Measurements from ENCODE around the gene CD74.

DNA sequence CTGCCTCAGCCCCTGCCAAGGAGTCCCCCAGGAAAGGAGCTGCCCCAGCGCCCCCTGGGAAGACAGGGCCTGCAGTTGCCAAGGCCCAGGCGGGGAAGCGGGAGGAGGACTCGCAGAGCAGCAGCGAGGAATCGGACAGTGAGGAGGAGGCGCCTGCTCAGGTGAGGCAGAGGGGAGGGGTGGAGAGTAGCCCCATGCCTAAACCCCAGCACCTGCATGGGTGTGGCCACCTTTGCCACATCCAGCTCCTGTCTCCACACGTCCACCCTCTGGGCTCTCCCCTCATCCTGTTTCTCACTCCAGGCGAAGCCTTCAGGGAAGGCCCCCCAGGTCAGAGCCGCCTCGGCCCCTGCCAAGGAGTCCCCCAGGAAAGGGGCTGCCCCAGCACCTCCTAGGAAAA is 38.1 kb downstream of the CD74 start:
- TF ChIP-seq, protein P1, sequence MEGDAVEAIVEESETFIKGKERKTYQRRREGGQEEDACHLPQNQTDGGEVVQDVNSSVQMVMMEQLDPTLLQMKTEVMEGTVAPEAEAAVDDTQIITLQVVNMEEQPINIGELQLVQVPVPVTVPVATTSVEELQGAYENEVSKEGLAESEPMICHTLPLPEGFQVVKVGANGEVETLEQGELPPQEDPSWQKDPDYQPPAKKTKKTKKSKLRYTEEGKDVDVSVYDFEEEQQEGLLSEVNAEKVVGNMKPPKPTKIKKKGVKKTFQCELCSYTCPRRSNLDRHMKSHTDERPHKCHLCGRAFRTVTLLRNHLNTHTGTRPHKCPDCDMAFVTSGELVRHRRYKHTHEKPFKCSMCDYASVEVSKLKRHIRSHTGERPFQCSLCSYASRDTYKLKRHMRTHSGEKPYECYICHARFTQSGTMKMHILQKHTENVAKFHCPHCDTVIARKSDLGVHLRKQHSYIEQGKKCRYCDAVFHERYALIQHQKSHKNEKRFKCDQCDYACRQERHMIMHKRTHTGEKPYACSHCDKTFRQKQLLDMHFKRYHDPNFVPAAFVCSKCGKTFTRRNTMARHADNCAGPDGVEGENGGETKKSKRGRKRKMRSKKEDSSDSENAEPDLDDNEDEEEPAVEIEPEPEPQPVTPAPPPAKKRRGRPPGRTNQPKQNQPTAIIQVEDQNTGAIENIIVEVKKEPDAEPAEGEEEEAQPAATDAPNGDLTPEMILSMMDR (IDR thresholded peaks at IDR 0.05) = no peak
- TF ChIP-seq POLR2AphosphoS5 (IDR thresholded peaks at IDR 0.05; ENCODE audit: low read depth, low read length) = no peak
- TF ChIP-seq, protein P2, sequence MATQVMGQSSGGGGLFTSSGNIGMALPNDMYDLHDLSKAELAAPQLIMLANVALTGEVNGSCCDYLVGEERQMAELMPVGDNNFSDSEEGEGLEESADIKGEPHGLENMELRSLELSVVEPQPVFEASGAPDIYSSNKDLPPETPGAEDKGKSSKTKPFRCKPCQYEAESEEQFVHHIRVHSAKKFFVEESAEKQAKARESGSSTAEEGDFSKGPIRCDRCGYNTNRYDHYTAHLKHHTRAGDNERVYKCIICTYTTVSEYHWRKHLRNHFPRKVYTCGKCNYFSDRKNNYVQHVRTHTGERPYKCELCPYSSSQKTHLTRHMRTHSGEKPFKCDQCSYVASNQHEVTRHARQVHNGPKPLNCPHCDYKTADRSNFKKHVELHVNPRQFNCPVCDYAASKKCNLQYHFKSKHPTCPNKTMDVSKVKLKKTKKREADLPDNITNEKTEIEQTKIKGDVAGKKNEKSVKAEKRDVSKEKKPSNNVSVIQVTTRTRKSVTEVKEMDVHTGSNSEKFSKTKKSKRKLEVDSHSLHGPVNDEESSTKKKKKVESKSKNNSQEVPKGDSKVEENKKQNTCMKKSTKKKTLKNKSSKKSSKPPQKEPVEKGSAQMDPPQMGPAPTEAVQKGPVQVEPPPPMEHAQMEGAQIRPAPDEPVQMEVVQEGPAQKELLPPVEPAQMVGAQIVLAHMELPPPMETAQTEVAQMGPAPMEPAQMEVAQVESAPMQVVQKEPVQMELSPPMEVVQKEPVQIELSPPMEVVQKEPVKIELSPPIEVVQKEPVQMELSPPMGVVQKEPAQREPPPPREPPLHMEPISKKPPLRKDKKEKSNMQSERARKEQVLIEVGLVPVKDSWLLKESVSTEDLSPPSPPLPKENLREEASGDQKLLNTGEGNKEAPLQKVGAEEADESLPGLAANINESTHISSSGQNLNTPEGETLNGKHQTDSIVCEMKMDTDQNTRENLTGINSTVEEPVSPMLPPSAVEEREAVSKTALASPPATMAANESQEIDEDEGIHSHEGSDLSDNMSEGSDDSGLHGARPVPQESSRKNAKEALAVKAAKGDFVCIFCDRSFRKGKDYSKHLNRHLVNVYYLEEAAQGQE (IDR thresholded peaks at IDR 0.05; ENCODE audit: insufficient read depth in 1 of 2, low read depth in 2 of 2, low read length in 1 of 2) = no peak
- TF ChIP-seq SIN3A (IDR thresholded peaks at IDR 0.05; ENCODE audit: borderline replicate concordance, insufficient read depth, low read depth, low read length) = no peak
